Liver (tissue), 9 donors: ENCODE data around the gene SYNM. TPM values are rescaled to one million over a fixed set of nuclear protein-coding genes. Genes with fewer than 3 reads are reported as not detected.

Source experiments
- DNase-seq: peaks from one replicate; pipeline ENCODE4 v3.0.0-alpha.2; 2017; ENCODE audit warnings: low spot score
- H3K27ac ChIP-seq, 2 donors: one replicate each; pipeline ENCODE4 v1.7.0; 2013; ENCODE audit warnings: inconsistent platforms in 2 of 2, low read length in 2 of 2, control low read depth in 1 of 2, low read depth in 1 of 2, mild to moderate bottlenecking in 1 of 2
- H3K27me3 ChIP-seq, 4 donors: one replicate each; pipeline versions ENCODE4 v1.6.1 to v1.7.0; 2013; ENCODE audit warnings: low read length in 3 of 4, inconsistent platforms in 1 of 4, mild to moderate bottlenecking in 1 of 4, moderate library complexity in 1 of 4; ENCODE audit not compliant: control insufficient read depth in 4 of 4, insufficient read depth in 4 of 4
- H3K36me3 ChIP-seq, 4 donors: one replicate each; pipeline versions ENCODE4 v1.6.1 to v1.7.0; 2013; ENCODE audit warnings: low read length in 3 of 4, mild to moderate bottlenecking in 3 of 4, low read depth in 1 of 4, moderate library complexity in 1 of 4; ENCODE audit not compliant: control insufficient read depth in 4 of 4, insufficient read depth in 3 of 4
- H3K4me1 ChIP-seq, 4 donors: one replicate each; pipeline versions ENCODE4 v1.6.1 to v1.7.0; 2013; ENCODE audit warnings: low read length in 3 of 4, mild to moderate bottlenecking in 3 of 4, moderate library complexity in 1 of 4; ENCODE audit not compliant: control insufficient read depth in 4 of 4, insufficient read depth in 4 of 4
- H3K4me3 ChIP-seq, 3 donors: one replicate each; pipeline versions ENCODE4 v1.6.1 to v1.7.0; 2013; ENCODE audit warnings: low read length in 3 of 3, control low read depth in 1 of 3, low read depth in 1 of 3, mild to moderate bottlenecking in 1 of 3
- H3K9ac ChIP-seq, 2 donors: one replicate each; pipeline ENCODE4 v1.7.0; 2013; ENCODE audit warnings: low read length in 2 of 2, mild to moderate bottlenecking in 2 of 2, moderate library complexity in 2 of 2, control low read depth in 1 of 2, low read depth in 1 of 2
- H3K9me3 ChIP-seq, 4 donors: one replicate each; pipeline versions ENCODE4 v1.6.1 to v1.7.0; 2013; ENCODE audit warnings: low read length in 3 of 4; ENCODE audit not compliant: control insufficient read depth in 4 of 4
- EGR1 ChIP-seq, 2 donors: IDR thresholded peaks; 2 replicates each; pipeline ENCODE4 v1.6.1; 2016 to 2018; ENCODE audit warnings: antibody characterized with exemption in 2 of 2, low read depth in 2 of 2
- FOXA1 ChIP-seq: IDR thresholded peaks from 2 replicates; pipeline ENCODE4 v1.6.1; 2016; ENCODE audit warnings: antibody characterized with exemption
- FOXA2 ChIP-seq: IDR thresholded peaks from 2 replicates; pipeline ENCODE4 v1.6.1; 2016; ENCODE audit warnings: antibody characterized with exemption
- GABPA ChIP-seq, 2 donors: IDR thresholded peaks in 1 of 2; conservative IDR thresholded peaks in 1 of 2; 2 replicates each; pipeline ENCODE4 v1.6.1; 2016; ENCODE audit warnings: antibody characterized with exemption in 2 of 2, mild to moderate bottlenecking in 1 of 2, moderate library complexity in 1 of 2
- HNF4A ChIP-seq, 2 donors: conservative IDR thresholded peaks; 2 replicates each; pipeline ENCODE4 v1.6.1; 2016; ENCODE audit warnings: antibody characterized with exemption in 2 of 2, mild to moderate bottlenecking in 2 of 2
- HNF4G ChIP-seq: IDR thresholded peaks from 2 replicates; pipeline ENCODE4 v1.6.1; 2016; ENCODE audit warnings: antibody characterized with exemption
- JUND ChIP-seq, 2 donors: IDR thresholded peaks; 2 replicates each; pipeline ENCODE4 v1.6.1; 2016; ENCODE audit warnings: antibody characterized with exemption in 2 of 2
- NR2F2 ChIP-seq: IDR thresholded peaks from 2 replicates; pipeline ENCODE4 v1.6.1; 2016; ENCODE audit warnings: antibody characterized with exemption
- RAD21 ChIP-seq, 2 donors: IDR thresholded peaks; 2 replicates each; pipeline ENCODE4 v1.6.1; 2016; ENCODE audit warnings: antibody characterized with exemption in 2 of 2, mild to moderate bottlenecking in 2 of 2
- RXRA ChIP-seq, 2 donors: IDR thresholded peaks; 2 replicates each; pipeline ENCODE4 v1.6.1; 2017 to 2018; ENCODE audit warnings: antibody characterized with exemption in 2 of 2, mild to moderate bottlenecking in 1 of 2
- SP1 ChIP-seq: IDR thresholded peaks from 2 replicates; pipeline ENCODE4 v1.6.1; 2018; ENCODE audit warnings: antibody characterized with exemption, mild to moderate bottlenecking
- TAF1 ChIP-seq: conservative IDR thresholded peaks from 2 replicates; pipeline ENCODE4 v1.6.1; 2016; ENCODE audit warnings: antibody characterized with exemption, mild to moderate bottlenecking
- YY1 ChIP-seq: IDR thresholded peaks from 2 replicates; pipeline ENCODE4 v1.6.1; 2016; ENCODE audit warnings: antibody characterized with exemption, mild to moderate bottlenecking
- WGBS: extraction: QIAGEN DNeasy Blood & Tissue Kit; methylation state at CpG from one replicate; pipeline ENCODE4 v1.1.7; 2013; 5-methylcytosine and 5-hydroxymethylcytosine counted together
- polyA plus RNA-seq, 2 donors: library from polyadenylated mRNA; stranded (reverse) in 1 of 2; unstranded in 1 of 2; fragments of 200-250 nt in 1 of 2; fragments of >200 nt in 1 of 2; fragmentation: Nextera tagmentation in 1 of 2; extraction: Ambion mirVana in 1 of 2; gene quantifications; one replicate each; pipeline versions ENCODE4 v1.2.1 to v1.2.3, GENCODE V29; 2013 to 2015
- total RNA-seq, 2 donors: library from RNA; depleted of rRNA; stranded (reverse); fragments of >200 nt; gene quantifications; one replicate each; pipeline ENCODE4 v1.2.3, GENCODE V29; 2014
- TF ChIP-seq, protein P1 (sequence below): IDR thresholded peaks from 2 replicates; pipeline ENCODE4 v1.6.1; 2016; ENCODE audit warnings: antibody characterized with exemption
- TF ChIP-seq, protein P2 (sequence below): IDR thresholded peaks from 2 replicates; pipeline ENCODE4 v1.6.1; 2016; ENCODE audit warnings: antibody characterized with exemption, mild to moderate bottlenecking
- TF ChIP-seq, protein P3 (sequence below): IDR thresholded peaks from 2 replicates; pipeline ENCODE4 v1.6.1; 2016; ENCODE audit warnings: antibody characterized with exemption
- TF ChIP-seq, protein P4 (sequence below): IDR thresholded peaks from 2 replicates; pipeline ENCODE4 v1.6.1; 2016; ENCODE audit warnings: antibody characterized with exemption
- TF ChIP-seq, protein P5 (sequence below): fragments of 150-350 bp; IDR thresholded peaks from 2 replicates; pipeline ENCODE4 v1.5.1; 2017; ENCODE audit warnings: improper control_type of control experiment, low read depth, low read length; ENCODE audit not compliant: missing input control
- donor health status: healthy.
- donor health status: healthy.
- donor health status: healthy.
- donor health status: healthy.
- donor health status: healthy.

Gene SYNM
- total and polyA plus RNA-seq, 4 donors: 0.39 to 6.4 (median 1.2) TPM

DNA sequence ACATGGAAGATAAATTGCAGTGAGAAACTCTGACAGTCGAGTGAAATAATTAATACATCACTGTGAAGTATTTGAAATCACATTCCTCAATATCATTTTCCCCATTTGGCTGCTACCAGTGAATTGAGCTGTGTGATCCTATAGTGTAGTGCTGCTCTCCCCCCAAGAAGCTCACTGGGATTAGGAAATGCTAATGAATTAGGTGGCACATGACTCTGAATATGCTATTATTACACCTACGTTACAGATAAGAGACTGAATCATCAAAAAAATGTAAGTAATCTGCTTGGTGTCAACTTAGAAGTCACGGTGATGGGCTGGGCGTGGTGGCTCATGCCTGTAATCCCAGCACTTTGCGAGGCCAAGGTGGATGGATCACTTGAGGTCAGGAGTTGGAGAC is 34.7 kb upstream of the SYNM start:
- Histone ChIP-seq H3K36me3 (no peaks in the 10 kb centered on the region), H3K4me3 (no peak overlapping the region), H3K27me3 (no peaks in the 10 kb centered on the region), H3K9ac (no peak overlapping the region), H3K27ac (no peak overlapping the region), H3K4me1 (no peaks in the 10 kb centered on the region), H3K9me3 (no peaks in the 10 kb centered on the region)
- no peak for TF ChIP-seq GABPA (IDR thresholded peaks at IDR 0.05 in 1 of 2, conservative IDR thresholded peaks at IDR 0.05 in 1 of 2)
- no peak for TF ChIP-seq YY1
- TF ChIP-seq, protein P1, sequence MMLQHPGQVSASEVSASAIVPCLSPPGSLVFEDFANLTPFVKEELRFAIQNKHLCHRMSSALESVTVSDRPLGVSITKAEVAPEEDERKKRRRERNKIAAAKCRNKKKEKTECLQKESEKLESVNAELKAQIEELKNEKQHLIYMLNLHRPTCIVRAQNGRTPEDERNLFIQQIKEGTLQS: no peak
- no peak for TF ChIP-seq HNF4G
- DNase-seq: no peak
- WGBS: 74% methylated on average over 5 of the region's 5 CpGs

DNA sequence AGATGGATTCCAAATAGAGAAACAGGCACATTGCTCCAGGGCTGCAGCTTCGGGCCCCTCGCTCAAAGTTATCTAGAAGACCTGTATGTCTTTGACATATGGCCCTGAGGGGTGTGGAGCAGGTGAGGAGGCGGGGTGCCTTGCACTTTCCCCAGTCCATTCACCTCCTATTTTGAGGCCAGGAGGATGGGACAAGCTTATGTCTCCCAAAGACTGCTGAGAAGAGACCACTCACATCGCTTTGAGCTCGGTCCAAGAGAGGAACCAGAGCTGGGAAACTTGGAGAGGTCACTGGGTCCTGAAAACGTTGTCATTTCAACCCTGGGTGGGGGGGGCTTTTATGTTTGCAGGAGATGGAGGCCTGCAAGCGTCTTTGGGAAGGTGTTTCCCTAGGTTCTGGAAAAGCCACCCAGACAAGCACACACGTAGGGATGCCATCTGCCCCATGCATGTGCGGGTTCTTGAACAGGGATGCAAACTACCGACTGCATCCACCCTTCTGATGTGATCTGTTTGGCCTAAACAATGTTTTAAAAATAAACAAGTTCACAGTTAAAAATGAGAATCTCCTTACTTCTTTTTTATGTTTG is 33.7 kb upstream of the SYNM start:
- H3K27ac ChIP-seq: no peak overlapping the region
- H3K27me3 ChIP-seq: no peaks in the 10 kb centered on the region
- H3K9ac ChIP-seq: no peak overlapping the region
- no peak overlapping the region for H3K4me3 ChIP-seq
- DNase-seq: no peak
- TF ChIP-seq JUND (IDR thresholded peaks at IDR 0.05) (no peak), SP1 (no peak), TAF1 (no peak), YY1 (no peak), RAD21 (IDR thresholded peaks at IDR 0.05) (no peak), GABPA (IDR thresholded peaks at IDR 0.05 in 1 of 2, conservative IDR thresholded peaks at IDR 0.05 in 1 of 2) (no peak), HNF4A (conservative IDR thresholded peaks at IDR 0.05) (no peak), FOXA2 (no peak), RXRA (IDR thresholded peaks at IDR 0.05) (no peak), HNF4G (no peak), EGR1 (IDR thresholded peaks at IDR 0.05; ENCODE audit: low read depth in 2 of 2) (no peak), NR2F2 (no peak), FOXA1 (no peak)
- TF ChIP-seq, protein P2, sequence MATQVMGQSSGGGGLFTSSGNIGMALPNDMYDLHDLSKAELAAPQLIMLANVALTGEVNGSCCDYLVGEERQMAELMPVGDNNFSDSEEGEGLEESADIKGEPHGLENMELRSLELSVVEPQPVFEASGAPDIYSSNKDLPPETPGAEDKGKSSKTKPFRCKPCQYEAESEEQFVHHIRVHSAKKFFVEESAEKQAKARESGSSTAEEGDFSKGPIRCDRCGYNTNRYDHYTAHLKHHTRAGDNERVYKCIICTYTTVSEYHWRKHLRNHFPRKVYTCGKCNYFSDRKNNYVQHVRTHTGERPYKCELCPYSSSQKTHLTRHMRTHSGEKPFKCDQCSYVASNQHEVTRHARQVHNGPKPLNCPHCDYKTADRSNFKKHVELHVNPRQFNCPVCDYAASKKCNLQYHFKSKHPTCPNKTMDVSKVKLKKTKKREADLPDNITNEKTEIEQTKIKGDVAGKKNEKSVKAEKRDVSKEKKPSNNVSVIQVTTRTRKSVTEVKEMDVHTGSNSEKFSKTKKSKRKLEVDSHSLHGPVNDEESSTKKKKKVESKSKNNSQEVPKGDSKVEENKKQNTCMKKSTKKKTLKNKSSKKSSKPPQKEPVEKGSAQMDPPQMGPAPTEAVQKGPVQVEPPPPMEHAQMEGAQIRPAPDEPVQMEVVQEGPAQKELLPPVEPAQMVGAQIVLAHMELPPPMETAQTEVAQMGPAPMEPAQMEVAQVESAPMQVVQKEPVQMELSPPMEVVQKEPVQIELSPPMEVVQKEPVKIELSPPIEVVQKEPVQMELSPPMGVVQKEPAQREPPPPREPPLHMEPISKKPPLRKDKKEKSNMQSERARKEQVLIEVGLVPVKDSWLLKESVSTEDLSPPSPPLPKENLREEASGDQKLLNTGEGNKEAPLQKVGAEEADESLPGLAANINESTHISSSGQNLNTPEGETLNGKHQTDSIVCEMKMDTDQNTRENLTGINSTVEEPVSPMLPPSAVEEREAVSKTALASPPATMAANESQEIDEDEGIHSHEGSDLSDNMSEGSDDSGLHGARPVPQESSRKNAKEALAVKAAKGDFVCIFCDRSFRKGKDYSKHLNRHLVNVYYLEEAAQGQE: no peak
- TF ChIP-seq, protein P1: no peak
- TF ChIP-seq, protein P3, sequence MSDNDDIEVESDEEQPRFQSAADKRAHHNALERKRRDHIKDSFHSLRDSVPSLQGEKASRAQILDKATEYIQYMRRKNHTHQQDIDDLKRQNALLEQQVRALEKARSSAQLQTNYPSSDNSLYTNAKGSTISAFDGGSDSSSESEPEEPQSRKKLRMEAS: no peak
- TF ChIP-seq, protein P4, sequence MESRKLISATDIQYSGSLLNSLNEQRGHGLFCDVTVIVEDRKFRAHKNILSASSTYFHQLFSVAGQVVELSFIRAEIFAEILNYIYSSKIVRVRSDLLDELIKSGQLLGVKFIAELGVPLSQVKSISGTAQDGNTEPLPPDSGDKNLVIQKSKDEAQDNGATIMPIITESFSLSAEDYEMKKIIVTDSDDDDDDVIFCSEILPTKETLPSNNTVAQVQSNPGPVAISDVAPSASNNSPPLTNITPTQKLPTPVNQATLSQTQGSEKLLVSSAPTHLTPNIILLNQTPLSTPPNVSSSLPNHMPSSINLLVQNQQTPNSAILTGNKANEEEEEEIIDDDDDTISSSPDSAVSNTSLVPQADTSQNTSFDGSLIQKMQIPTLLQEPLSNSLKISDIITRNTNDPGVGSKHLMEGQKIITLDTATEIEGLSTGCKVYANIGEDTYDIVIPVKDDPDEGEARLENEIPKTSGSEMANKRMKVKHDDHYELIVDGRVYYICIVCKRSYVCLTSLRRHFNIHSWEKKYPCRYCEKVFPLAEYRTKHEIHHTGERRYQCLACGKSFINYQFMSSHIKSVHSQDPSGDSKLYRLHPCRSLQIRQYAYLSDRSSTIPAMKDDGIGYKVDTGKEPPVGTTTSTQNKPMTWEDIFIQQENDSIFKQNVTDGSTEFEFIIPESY: no peak
- TF ChIP-seq, protein P5, sequence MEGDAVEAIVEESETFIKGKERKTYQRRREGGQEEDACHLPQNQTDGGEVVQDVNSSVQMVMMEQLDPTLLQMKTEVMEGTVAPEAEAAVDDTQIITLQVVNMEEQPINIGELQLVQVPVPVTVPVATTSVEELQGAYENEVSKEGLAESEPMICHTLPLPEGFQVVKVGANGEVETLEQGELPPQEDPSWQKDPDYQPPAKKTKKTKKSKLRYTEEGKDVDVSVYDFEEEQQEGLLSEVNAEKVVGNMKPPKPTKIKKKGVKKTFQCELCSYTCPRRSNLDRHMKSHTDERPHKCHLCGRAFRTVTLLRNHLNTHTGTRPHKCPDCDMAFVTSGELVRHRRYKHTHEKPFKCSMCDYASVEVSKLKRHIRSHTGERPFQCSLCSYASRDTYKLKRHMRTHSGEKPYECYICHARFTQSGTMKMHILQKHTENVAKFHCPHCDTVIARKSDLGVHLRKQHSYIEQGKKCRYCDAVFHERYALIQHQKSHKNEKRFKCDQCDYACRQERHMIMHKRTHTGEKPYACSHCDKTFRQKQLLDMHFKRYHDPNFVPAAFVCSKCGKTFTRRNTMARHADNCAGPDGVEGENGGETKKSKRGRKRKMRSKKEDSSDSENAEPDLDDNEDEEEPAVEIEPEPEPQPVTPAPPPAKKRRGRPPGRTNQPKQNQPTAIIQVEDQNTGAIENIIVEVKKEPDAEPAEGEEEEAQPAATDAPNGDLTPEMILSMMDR: no peak
- no peaks in the 10 kb centered on the region for H3K4me1 ChIP-seq
- no peaks in the 10 kb centered on the region for H3K36me3 ChIP-seq
- 85% methylated on average over 10 of the region's 10 CpGs for WGBS
- no peaks in the 10 kb centered on the region for H3K9me3 ChIP-seq
